ENCODE results near the gene GAD1. TPM values are rescaled to one million over a fixed set of nuclear protein-coding genes. Genes with fewer than 3 reads are reported as not detected.

Gene GAD1
- total RNA-seq, 1 donor from 2014 or later, result 0.43 TPM

GRCh38 chr2:170847716-170848115, 31.0 kb downstream of the GAD1 start:
- Mint-ChIP-seq H3K36me3 (ENCODE audit: insufficient read depth) (no peaks in the 10 kb centered on the region), H3K9me3 (ENCODE audit: low read depth) (peaks cover 4% of the 10 kb centered on the region), H3K27ac (no peak overlapping the region), H3K4me1 (ENCODE audit: low read depth) (no peaks in the 10 kb centered on the region), H3K27me3 (no peaks in the 10 kb centered on the region), H3K4me3 (ENCODE audit: low read depth) (no peak overlapping the region)
- DNase-seq (ENCODE audit: low spot score, unreplicated experiment), result no peak
- TF ChIP-seq, protein P1, sequence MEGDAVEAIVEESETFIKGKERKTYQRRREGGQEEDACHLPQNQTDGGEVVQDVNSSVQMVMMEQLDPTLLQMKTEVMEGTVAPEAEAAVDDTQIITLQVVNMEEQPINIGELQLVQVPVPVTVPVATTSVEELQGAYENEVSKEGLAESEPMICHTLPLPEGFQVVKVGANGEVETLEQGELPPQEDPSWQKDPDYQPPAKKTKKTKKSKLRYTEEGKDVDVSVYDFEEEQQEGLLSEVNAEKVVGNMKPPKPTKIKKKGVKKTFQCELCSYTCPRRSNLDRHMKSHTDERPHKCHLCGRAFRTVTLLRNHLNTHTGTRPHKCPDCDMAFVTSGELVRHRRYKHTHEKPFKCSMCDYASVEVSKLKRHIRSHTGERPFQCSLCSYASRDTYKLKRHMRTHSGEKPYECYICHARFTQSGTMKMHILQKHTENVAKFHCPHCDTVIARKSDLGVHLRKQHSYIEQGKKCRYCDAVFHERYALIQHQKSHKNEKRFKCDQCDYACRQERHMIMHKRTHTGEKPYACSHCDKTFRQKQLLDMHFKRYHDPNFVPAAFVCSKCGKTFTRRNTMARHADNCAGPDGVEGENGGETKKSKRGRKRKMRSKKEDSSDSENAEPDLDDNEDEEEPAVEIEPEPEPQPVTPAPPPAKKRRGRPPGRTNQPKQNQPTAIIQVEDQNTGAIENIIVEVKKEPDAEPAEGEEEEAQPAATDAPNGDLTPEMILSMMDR (IDR thresholded peaks at IDR 0.05; ENCODE audit: unreplicated experiment), result no peak

DNA sequence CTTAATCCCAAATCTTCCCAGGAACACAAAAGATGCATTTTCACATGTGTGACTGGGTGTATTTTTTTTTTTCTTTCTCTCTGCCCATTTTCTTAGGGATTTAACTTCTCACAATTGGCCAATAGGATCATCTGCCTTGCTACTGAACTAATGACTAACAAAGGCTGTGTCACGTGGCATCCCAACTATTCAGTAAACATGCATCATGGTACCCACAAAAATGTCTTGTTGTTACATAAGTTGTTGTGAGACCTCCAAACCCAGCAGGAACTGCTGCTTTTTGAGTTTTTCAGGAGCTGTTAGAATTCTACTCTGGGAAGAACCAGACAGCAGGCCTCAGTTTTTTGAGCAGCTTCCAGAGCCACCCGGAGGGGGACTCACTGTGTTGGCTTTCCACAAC, 31.9 kb downstream of the GAD1 start:
- H3K27ac Mint-ChIP-seq, result no peak overlapping the region
- H3K4me1 Mint-ChIP-seq (ENCODE audit: low read depth), result no peaks in the 10 kb centered on the region
- H3K27me3 Mint-ChIP-seq, result no peaks in the 10 kb centered on the region
- H3K36me3 Mint-ChIP-seq (ENCODE audit: insufficient read depth), result no peaks in the 10 kb centered on the region
- H3K4me3 Mint-ChIP-seq (ENCODE audit: low read depth), result no peak overlapping the region
- peaks cover 4% of the 10 kb centered on the region for H3K9me3 Mint-ChIP-seq (ENCODE audit: low read depth)
- TF ChIP-seq, protein P1 (IDR thresholded peaks at IDR 0.05; ENCODE audit: unreplicated experiment), result no peak
- no peak for DNase-seq (ENCODE audit: low spot score, unreplicated experiment)

- Mint-ChIP-seq H3K27ac (no peak overlapping the region), H3K4me3 (ENCODE audit: low read depth) (no peak overlapping the region), H3K36me3 (ENCODE audit: insufficient read depth) (no peaks in the 10 kb centered on the region), H3K27me3 (no peaks in the 10 kb centered on the region), H3K9me3 (ENCODE audit: low read depth) (peaks cover 4% of the 10 kb centered on the region), H3K4me1 (ENCODE audit: low read depth) (no peaks in the 10 kb centered on the region)
- TF ChIP-seq, protein P1 (IDR thresholded peaks at IDR 0.05; ENCODE audit: unreplicated experiment), result no peak
- no peak for DNase-seq (ENCODE audit: low spot score, unreplicated experiment)
Measured at GRCh38 chr2:170850251-170850650, 33.6 kb downstream of the GAD1 start.

GRCh38 chr2:170851635-170852034, 34.9 kb downstream of the GAD1 start:
- Mint-ChIP-seq H3K27ac (no peak overlapping the region), H3K36me3 (ENCODE audit: insufficient read depth) (no peaks in the 10 kb centered on the region), H3K4me3 (ENCODE audit: low read depth) (no peak overlapping the region)

GRCh38 chr2:170856066-170856465, 39.4 kb downstream of the GAD1 start:
- Mint-ChIP-seq H3K4me1 (ENCODE audit: low read depth) (no peaks in the 10 kb centered on the region), H3K27ac (no peak overlapping the region), H3K9me3 (ENCODE audit: low read depth) (no peaks in the 10 kb centered on the region), H3K4me3 (ENCODE audit: low read depth) (no peak overlapping the region), H3K27me3 (no peaks in the 10 kb centered on the region), H3K36me3 (ENCODE audit: insufficient read depth) (no peaks in the 10 kb centered on the region)
- DNase-seq (ENCODE audit: low spot score, unreplicated experiment), result no peak
- TF ChIP-seq, protein P1 (IDR thresholded peaks at IDR 0.05; ENCODE audit: unreplicated experiment), result no peak

More at GRCh38 chr2:170851635-170852034, 34.9 kb downstream of the GAD1 start:
- H3K9me3 Mint-ChIP-seq (ENCODE audit: low read depth), result peaks cover 4% of the 10 kb centered on the region
- no peak for DNase-seq (ENCODE audit: low spot score, unreplicated experiment)
- H3K27me3 Mint-ChIP-seq, result no peaks in the 10 kb centered on the region
- TF ChIP-seq, protein P1 (IDR thresholded peaks at IDR 0.05; ENCODE audit: unreplicated experiment), result no peak
- H3K4me1 Mint-ChIP-seq (ENCODE audit: low read depth), result no peaks in the 10 kb centered on the region

Data from progenitor cell of endocrine pancreas (in vitro differentiated cells).